ENCODE data around the gene ZFC3H1.
"Not testable (repeated sequence)": the region's sequence is repeated elsewhere in the genome, so short reads cannot be mapped to it uniquely, and the experiment has no call there.

The ZFC3H1 gene

DNA sequence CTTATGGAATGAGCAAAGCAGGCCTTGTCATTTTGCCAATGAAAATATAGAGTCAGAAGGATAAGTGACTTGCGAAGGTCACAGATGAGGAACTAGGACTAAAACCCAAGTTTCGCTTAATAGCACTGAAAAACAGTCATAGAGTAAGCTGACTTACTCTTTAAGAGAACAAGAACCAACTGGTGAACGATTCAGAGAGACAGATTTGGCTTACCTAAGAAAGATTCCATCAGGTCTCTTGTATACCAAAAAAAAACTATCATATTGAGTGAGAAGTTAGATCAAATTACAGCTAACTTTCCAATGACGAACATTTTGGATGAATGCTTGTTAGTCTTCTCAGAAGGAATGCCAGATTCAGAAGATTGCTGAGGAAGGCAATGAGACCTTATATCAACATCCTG is 74.2 kb downstream of the ZFC3H1 start:
- FAIRE-seq (no peak), DNase-seq (ENCODE audit: insufficient read length, low spot score) (no peak)
- no peak for TF ChIP-seq POLR2A (IDR thresholded peaks at IDR 0.05; ENCODE audit: low read depth, low read length)

DNA sequence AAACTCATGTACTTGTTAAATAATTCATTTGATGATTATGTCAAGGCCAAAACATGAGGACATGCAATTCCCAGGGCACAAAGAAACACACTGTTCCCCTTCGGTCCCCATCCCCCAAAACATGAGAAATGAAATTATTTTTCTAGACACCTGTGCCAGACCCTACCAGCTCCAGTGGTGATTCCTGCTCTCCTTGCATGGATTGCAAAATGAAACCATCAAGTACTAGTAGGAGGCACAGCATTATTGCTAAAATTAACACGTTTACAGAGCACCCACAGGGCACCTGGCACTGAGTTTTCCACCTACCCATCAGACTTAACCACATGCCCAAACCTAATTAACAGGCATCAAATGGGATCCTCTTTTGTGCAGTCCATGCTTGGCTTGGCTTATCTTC is 76.6 kb downstream of the ZFC3H1 start:
- DNase-seq (ENCODE audit: insufficient read length, low spot score) (no peak), FAIRE-seq (no peak)
- TF ChIP-seq POLR2A (IDR thresholded peaks at IDR 0.05; ENCODE audit: low read depth, low read length): no peak

DNA sequence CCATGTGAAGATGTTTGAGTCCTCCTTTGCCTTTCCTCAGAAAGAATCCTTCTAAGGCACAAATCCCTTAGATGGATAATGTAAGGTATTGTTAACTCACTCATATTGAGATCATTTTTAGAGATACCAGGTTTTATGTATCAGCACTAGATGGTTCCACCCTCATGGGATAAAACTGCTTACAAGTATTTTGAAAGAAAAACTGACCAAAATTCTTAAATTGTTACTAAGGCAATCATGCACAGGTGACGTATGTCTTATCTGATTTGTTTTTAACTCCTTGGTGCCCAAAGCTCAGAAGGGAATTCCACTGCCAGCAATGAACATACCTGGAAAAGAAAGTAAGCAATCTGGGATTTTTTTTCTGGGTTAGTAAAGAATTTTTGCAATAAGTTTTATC is 78.4 kb downstream of the ZFC3H1 start:
- DNase-seq (ENCODE audit: insufficient read length, low spot score) (no peak), FAIRE-seq (no peak)
- no peak for TF ChIP-seq POLR2A (IDR thresholded peaks at IDR 0.05; ENCODE audit: low read depth, low read length)

DNA sequence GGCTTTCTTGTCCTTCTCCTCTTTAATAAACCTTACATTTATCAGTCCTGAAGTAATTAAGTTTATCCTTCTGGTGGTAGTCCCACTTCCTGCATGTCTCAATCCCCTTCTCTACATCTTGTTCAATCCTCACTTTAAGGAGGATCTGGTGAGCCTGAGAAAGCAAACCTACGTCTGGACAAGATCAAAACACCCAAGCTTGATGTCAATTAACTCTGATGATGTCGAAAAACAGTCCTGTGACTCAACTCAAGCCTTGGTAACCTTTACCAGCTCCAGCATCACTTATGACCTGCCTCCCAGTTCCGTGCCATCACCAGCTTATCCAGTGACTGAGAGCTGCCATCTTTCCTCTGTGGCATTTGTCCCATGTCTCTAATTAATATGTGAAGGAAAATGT is 79.3 kb downstream of the ZFC3H1 start:
- TF ChIP-seq POLR2A (IDR thresholded peaks at IDR 0.05; ENCODE audit: low read depth, low read length): no peak
- DNase-seq (ENCODE audit: insufficient read length, low spot score) (no peak), FAIRE-seq (no peak)

DNA sequence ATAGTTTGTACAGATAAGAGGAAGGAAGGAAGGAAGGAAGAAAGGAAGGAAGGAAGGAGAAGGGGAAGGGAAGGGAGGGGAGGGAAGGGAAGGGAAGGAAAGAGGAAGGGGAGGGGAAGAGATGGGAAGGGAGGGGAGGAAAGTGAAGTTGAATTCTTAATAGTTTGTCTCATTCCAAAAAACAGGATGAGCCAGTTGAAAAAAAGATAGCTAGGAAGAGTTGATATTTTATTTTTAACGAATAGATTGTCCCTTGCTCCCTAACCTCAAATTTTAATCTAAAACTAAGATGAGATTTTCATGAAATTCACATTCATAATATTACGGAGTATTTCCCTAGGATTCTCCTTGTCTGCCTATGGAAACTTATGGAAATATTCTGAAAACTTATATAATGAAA is 80.7 kb downstream of the ZFC3H1 start:
- DNase-seq (ENCODE audit: insufficient read length, low spot score) (no peak), FAIRE-seq (no peak)
- TF ChIP-seq POLR2A (IDR thresholded peaks at IDR 0.05; ENCODE audit: low read depth, low read length): no peak

DNA sequence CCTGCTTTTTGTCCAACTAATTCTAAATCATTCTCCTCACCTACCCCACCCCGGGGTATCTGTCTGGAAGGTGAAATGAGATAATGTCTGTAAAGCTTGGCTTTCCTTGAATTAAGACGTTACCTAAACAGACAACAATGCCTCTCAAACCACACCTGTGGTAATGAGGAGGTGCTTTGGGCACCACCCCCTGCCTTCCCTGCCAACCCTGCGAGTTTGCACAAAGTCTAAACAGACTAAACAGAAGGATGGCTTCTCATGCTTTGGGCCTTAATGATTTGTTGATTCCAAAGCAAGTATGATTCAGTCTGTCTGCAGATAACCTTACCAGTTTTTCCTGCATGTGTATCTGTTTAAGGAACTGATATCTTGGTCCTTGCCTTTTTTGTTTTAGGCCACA is 82.4 kb downstream of the ZFC3H1 start:
- TF ChIP-seq POLR2A (IDR thresholded peaks at IDR 0.05; ENCODE audit: low read depth, low read length): no peak
- peak; percentile 6 for FAIRE-seq
- no peak for DNase-seq (ENCODE audit: insufficient read length, low spot score)

DNA sequence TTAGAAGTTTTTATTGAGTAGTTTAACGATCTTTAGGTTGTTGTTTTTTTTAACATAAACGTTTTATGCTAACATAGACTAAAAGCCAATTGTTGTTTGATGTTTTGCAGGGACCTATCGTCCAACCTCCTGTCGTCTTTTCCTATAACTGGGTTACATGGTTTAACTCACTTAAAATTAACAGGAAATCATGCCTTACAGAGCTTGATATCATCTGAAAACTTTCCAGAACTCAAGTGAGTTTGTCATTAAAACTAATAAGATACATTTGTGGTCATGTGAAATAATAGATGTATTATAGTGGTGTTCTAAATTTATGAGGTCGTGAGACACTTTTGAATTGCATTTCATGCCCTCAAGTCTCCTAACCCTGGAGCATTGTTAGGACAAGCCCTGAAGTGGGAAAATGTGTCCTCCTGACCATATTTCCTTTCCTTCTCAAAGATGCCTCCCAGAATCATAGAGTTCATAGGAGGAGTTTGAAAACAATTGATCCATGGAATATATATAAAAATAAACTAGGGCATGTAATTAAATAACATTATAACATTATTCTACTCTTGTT is 84.9 kb downstream of the ZFC3H1 start:
- TF ChIP-seq POLR2A (IDR thresholded peaks at IDR 0.05; ENCODE audit: low read depth, low read length): no peak
- DNase-seq (ENCODE audit: insufficient read length, low spot score) (no peak), FAIRE-seq (no peak)

DNA sequence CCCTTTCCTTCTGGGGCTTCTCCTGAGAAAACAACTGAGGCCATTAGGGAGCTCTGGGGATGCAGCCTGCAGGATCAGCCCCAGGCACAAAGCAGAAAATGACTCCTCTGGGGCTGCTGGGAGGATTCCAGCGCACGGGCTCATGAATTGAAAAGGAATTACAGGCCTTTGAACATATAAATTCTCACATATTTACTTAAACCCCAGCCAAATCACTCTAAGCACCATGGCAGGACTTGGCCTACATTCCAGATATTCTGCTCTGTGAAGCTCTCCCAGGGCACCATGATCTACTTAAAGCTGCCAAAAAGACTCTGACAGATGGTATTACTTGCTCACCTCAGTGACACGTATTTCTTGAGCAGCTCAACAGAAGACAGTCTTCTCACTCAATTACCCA is 87.2 kb downstream of the ZFC3H1 start:
- FAIRE-seq (no peak), DNase-seq (ENCODE audit: insufficient read length, low spot score) (no peak)
- TF ChIP-seq POLR2A (IDR thresholded peaks at IDR 0.05; ENCODE audit: low read depth, low read length): no peak

DNA sequence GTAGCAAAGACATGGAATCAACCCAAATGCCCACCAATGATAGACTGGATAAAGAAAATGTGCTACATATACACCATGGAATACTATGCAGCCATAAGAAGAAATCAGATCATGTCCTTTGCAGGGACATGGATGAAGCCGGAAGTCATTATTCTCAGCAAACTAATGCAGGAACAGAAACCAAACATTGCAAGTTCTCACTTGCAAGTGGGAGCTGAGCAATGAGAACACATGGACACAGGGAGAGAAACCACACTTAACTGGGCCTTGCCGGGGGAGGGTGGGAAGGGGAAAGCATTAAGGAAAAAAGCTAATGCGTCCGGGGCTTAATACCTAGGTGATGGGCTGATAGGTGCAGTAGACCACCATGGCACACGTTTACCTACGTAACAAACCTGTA is 93.8 kb downstream of the ZFC3H1 start:
- FAIRE-seq: not testable (repeated sequence)

DNA sequence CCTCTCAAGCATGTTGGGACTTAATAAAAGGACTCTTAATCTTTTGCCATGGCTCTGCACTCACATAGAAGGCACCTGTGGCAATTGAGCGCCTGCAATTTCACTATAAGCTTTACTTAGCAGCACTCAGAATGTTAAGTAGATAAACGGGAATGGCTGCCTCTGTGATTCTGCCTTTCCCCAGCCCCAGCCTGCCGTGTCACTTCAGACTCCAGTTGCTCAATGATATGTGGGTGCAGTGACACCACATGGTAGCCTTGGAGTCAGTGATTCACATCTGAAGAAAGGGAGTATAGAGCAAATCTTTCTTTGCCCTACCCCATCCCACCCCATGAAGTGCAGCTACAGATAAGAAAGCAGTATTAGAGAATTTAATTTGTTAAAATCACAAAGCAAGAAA is 96.1 kb downstream of the ZFC3H1 start:
- DNase-seq (ENCODE audit: insufficient read length, low spot score): no peak
- no peak for FAIRE-seq
- no peak for TF ChIP-seq POLR2A (IDR thresholded peaks at IDR 0.05; ENCODE audit: low read depth, low read length)

More for the DNA sequence above, 93.8 kb downstream of the ZFC3H1 start:
- not testable (repeated sequence) for DNase-seq (ENCODE audit: insufficient read length, low spot score)

DNA sequence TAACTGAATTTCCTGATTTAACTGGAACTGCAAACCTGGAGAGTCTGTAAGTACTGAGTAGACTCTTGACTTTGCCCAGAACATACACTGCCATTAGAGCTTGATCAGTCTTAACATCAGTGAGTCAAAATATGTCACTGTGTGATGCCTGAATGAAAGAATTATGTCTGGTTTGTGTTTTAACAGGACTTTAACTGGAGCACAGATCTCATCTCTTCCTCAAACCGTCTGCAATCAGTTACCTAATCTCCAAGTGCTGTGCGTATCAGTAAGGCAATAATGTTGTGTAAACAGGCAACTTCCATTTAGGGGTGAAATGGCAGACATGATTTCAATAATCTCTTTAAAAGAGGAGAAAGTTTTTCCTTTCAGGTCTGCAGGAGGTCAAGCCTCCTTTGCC is 97.0 kb downstream of the ZFC3H1 start:
- DNase-seq (ENCODE audit: insufficient read length, low spot score): no peak
- no peak for TF ChIP-seq POLR2A (IDR thresholded peaks at IDR 0.05; ENCODE audit: low read depth, low read length)
- FAIRE-seq: no peak

DNA sequence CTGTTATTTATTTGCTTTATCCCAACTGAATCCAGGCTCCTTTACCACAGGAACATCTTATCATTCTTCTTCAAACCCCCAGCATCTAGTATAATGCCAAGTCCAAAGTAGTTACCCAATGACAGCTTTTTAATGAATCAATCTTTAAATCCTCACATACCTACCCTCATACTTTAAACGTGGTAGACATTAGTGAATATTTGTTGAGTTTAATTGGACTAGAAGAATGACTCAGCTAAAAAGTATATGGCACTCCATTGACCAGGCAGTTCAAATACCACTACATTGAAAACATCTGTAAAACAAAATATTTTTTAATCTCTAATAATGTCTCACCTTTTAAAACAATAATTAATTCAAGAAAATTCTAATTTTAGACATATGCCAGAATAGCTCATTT is 98.1 kb downstream of the ZFC3H1 start:
- no peak for DNase-seq (ENCODE audit: insufficient read length, low spot score)
- FAIRE-seq: no peak
- TF ChIP-seq POLR2A (IDR thresholded peaks at IDR 0.05; ENCODE audit: low read depth, low read length): no peak

DNA sequence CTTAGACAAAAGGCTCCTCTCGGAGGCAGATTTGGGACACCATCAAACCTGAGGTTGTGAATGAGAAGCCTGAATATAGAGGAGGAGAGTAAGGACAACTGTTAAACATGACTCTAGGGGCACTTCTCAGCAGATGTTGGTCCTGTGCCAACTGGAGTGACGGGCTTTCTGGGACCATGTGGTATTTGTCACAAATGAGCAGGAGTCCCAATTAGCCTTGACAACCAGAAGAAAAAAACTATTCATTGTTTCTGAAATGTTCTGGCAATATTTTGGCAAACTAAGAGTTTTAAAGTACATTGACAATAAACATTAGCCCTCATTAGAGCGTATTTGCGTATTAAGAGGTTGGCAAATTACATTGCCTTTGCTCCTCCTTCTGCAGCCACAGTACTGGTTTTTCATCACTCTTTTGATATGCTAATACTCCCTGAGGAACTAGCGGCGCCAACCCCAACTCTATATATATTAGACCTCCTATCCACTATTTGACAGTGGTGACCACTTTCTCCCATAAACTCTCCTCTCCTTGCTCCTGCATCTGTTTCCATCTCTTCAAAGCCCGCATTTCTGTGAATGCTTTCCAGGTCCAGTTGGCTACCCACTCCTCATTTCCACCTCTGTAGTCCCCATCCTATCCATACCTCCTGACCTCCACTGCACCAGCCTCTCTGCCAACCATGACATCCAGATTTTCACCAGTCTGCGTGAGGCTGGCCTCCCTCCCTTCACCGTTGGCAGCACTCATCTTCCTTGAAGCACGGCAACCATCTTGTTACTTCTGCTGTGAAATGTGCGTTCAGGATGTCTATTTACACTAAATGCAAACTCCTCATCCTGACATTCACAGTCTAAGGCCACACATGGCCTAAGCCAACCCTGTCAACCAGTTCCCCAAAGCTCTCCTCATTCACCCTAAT is 100.7 kb downstream of the ZFC3H1 start:
- DNase-seq (ENCODE audit: insufficient read length, low spot score): no peak
- no peak for FAIRE-seq
- TF ChIP-seq POLR2A (IDR thresholded peaks at IDR 0.05; ENCODE audit: low read depth, low read length): no peak

Data from H54 (cell line).